Stimulated activated CD8-positive, alpha-beta memory T cell treated with anti-CD3 and anti-CD28 coated beads, Interleukin-12 subunit alpha, Interleukin-12 subunit beta, amount 100 ng/mL, for 1 hour (primary cell): ENCODE measurements around the gene KCNQ2.

Experiments used
- DNase-seq: peaks from one replicate; pipeline ENCODE4 v3.0.0-alpha.2; 2020; ENCODE audit warnings: low read depth

The KCNQ2 gene

DNA sequence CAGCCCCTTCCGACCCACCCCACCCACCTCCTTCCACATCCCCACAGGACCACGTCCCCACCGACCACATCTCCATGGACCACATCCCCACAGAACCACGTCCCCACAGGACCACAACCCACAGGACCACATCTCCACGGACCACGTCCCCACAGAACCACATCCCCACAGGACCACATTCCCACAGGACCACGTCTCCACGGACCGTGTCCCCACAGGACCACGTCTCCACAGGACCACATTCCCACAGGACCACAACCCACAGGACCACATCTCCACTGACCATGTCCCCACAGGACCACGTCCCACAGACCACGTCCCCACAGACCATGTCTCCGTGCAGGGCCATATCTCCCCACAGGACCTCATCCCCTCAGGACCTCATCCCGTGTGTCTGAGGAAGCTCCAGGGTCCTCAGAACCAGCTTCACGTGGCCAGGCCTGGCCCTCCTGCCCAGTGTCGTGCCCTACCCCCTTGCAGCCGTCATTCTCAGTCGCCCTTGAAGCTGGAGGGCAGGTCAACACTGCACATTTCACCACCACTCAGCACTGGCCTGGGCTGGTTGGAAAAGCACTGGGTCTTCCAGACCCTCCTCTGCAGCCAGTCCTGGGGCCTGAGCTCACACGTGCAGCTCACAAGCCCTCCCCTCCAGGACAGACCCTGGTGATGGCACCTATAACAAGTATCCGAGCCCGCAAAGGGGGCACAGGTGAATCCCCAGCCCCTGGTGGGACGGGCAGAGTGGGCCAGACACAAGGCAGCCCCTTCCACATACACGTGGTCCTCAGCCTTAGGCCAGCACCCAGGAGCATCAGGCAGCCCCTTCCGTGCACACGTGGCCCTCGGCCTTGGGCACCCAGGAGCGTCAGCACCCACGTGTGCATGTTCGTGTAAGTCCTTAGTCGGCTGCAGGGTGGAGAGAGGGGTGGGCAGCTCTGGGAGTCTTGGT lies 115.2 kb downstream of the KCNQ2 start:
- DNase-seq: no peak

GRCh38 chr20:63356511-63356910 lies 115.9 kb downstream of the KCNQ2 start:
- no peak for DNase-seq

GRCh38 chr20:63355781-63356295 lies 116.6 kb downstream of the KCNQ2 start:
- DNase-seq: no peak

- no peak for DNase-seq
These were observed 117.7 kb downstream of the KCNQ2 start for GRCh38 chr20:63354636-63355350.

DNA sequence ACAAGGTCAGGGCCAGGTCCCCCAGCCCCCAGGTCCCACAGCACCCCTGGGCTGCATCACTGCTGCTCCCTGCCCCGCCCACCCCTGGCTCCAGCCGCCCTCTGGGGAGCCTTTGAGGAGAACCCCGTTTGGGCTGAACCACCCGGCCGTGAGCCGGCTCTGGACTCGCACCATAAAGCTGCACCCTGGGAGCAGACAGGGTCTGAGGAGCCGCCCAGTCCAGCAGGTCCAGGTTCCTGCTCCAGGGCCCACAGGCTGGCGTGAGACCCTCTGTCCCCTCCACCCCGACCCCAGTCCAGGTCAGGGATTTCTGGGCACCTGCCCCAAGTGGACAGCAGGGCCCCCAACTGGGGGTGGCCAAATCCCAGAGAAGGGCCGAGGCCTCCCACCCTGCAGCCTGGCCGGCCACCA lies 119.6 kb downstream of the KCNQ2 start:
- no peak for DNase-seq

GRCh38 chr20:63351811-63352591 lies 120.5 kb downstream of the KCNQ2 start:
- no peak for DNase-seq

GRCh38 chr20:63351326-63351700 lies 121.1 kb downstream of the KCNQ2 start:
- no peak for DNase-seq

DNA sequence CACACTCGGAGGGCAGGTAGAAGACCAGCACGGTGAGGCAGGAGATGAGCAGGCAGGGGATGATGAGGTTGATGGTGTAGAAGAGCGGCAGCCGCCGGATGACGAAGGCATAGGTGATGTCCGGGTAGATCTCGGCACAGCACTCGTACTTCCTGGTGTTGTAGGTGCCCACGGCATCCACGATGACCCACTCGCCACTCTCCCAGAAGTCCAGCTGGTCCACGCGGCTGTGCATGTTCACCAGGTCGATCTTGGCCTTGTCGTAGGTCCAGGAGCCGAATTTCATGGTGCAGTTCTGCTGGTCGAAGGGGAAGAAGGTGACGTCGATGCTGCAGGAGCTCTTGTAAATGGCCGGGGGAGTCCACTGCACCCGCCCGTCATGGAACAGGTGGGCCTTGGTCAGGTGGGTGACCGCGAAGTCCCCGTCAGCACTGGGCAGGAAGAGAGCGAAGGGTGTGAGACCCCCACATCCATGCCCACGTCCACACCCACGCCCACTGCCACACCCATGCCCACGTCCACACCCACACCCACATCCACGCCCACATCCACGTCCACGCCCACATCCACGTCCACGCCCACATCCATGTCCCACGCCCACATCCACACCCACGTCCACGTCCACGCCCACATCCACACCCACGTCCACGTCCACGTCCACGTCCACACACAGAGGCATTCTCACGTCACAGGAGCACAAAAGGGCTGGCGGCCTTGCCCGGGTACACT lies 121.7 kb downstream of the KCNQ2 start:
- DNase-seq: no peak
